K562 (cell line): ENCODE data around the gene NUTF2. TPM values are rescaled to one million over a fixed set of nuclear protein-coding genes. Genes with fewer than 3 reads are reported as not detected.

Experiments
- ARHGAP35 ChIP-seq: fragments of 450-650 bp; IDR thresholded peaks from 2 replicates; pipeline ENCODE4 v1.6.1; 2018; ENCODE audit not compliant: partially characterized antibody
- FOXA1 ChIP-seq: fragments of 450-650 bp; IDR thresholded peaks from 2 replicates; pipeline ENCODE4 v1.6.1; 2016; ENCODE audit warnings: mild to moderate bottlenecking, borderline replicate concordance
- FOXP1 ChIP-seq: sonication (generic); formaldehyde crosslinking; IDR thresholded peaks from 2 replicates; pipeline ENCODE4 v1.8.0; 2022; ENCODE audit warnings: mild to moderate bottlenecking, missing genetic modification reagents
- HIVEP1 ChIP-seq: fragments of 250-450 bp; sonication (Bioruptor Pico); IDR thresholded peaks from 2 replicates; pipeline ENCODE4 v1.4.0; 2020; ENCODE audit warnings: mild to moderate bottlenecking
- LCOR ChIP-seq: sonication (generic); formaldehyde crosslinking; IDR thresholded peaks from 2 replicates; pipeline ENCODE4 v1.8.0; 2022; ENCODE audit warnings: mild to moderate bottlenecking, missing genetic modification reagents
- POLR2AphosphoS5 ChIP-seq: IDR thresholded peaks from 2 replicates; pipeline ENCODE4 v1.6.1; 2011; ENCODE audit warnings: mild to moderate bottlenecking, low read depth, low read length, moderate library complexity; ENCODE audit not compliant: control insufficient read depth, insufficient read depth
- POLR2B ChIP-seq: fragments of 450-650 bp; IDR thresholded peaks from 2 replicates; pipeline ENCODE4 v1.6.1; 2018; ENCODE audit warnings: low read depth; ENCODE audit not compliant: partially characterized antibody
- PTRF ChIP-seq: fragments of 450-650 bp; IDR thresholded peaks from 2 replicates; pipeline ENCODE4 v1.6.1; 2016; ENCODE audit warnings: mild to moderate bottlenecking, missing genetic modification characterization, missing compliant biosample characterization
- RBM25 ChIP-seq: fragments of 200-400 bp; formaldehyde crosslinking; IDR thresholded peaks from 2 replicates; pipeline ENCODE4 v1.6.1; 2018; ENCODE audit warnings: low read length, low read depth, moderate library complexity; ENCODE audit not compliant: severe bottlenecking
- THRAP3 ChIP-seq: fragments of 450-650 bp; IDR thresholded peaks from 2 replicates; pipeline ENCODE4 v1.6.1; 2016; ENCODE audit warnings: mild to moderate bottlenecking, inconsistent platforms, borderline replicate concordance
- polyA plus RNA-seq, 8 experiments: library from polyadenylated mRNA; depleted of rRNA in 4 of 8; stranded (reverse) in 5 of 8; unstranded in 3 of 8; fragments of >200 nt; fragmentation: Nextera tagmentation in 2 of 8; fragmentation: Illumina TruSeq in 1 of 8; extraction: Ambion mirVana in 2 of 8; extraction: Trizol in 1 of 8; gene quantifications; 2 replicates each; pipeline versions ENCODE4 v1.2.1 to v1.2.3, GENCODE V29; 2011 to 2014; ENCODE audit warnings: inconsistent platforms in 1 of 8, missing spikeins in 1 of 8
- total RNA-seq, 7 experiments: library from RNA; depleted of rRNA in 6 of 7; stranded (reverse); fragments of >200 nt in 6 of 7; fragmentation: Illumina TruSeq in 2 of 7; extraction: Trizol in 2 of 7; gene quantifications; 2 replicates each; pipeline versions ENCODE4 v1.2.1 to v1.2.3, GENCODE V29; 2011 to 2021; ENCODE audit warnings: low replicate concordance in 1 of 7
- TF ChIP-seq, protein P1 (sequence below), 3 experiments: IDR thresholded peaks in 2 of 3; conservative IDR thresholded peaks in 1 of 3; 2 replicates each; pipeline ENCODE4 v1.5.1; 2011 to 2012; ENCODE audit warnings: low read length in 3 of 3, mild to moderate bottlenecking in 3 of 3, control low read depth in 2 of 3, improper control_type of control experiment in 1 of 3, inconsistent platforms in 1 of 3, low read depth in 1 of 3, mixed read lengths in 1 of 3, moderate library complexity in 1 of 3; ENCODE audit not compliant: insufficient read depth in 2 of 3
- TF ChIP-seq, protein P2 (sequence below): fragments of 250-450 bp; sonication (Bioruptor Pico); IDR thresholded peaks from 2 replicates; pipeline ENCODE4 v1.4.0; 2020; ENCODE audit warnings: mild to moderate bottlenecking, moderate library complexity
- TF ChIP-seq, protein P3 (sequence below): IDR thresholded peaks from 2 replicates; pipeline ENCODE4 v1.6.1; 2011; ENCODE audit not compliant: insufficient read length; ENCODE audit errors: extremely low read depth
- TF ChIP-seq, protein P4 (sequence below): fragments of 250-450 bp; sonication (Bioruptor Pico); IDR thresholded peaks from 2 replicates; pipeline ENCODE4 v1.5.1; 2021; ENCODE audit warnings: mild to moderate bottlenecking
- TF ChIP-seq, protein P5 (sequence below): fragments of 450-650 bp; formaldehyde crosslinking; IDR thresholded peaks from 2 replicates; pipeline ENCODE4 v1.4.0; 2020; ENCODE audit warnings: mild to moderate bottlenecking, moderate library complexity
- TF ChIP-seq, protein P6 (sequence below): fragments of 450-650 bp; formaldehyde crosslinking; IDR thresholded peaks from 2 replicates; pipeline ENCODE4 v1.4.0; 2022; ENCODE audit warnings: missing genetic modification characterization

The NUTF2 gene
- total and polyA plus RNA-seq, 9 of the 15 experiments (the other 6 are each of a cell fraction or from before 2014, with no cell fraction given) = 106 to 248 (median 147) TPM

DNA sequence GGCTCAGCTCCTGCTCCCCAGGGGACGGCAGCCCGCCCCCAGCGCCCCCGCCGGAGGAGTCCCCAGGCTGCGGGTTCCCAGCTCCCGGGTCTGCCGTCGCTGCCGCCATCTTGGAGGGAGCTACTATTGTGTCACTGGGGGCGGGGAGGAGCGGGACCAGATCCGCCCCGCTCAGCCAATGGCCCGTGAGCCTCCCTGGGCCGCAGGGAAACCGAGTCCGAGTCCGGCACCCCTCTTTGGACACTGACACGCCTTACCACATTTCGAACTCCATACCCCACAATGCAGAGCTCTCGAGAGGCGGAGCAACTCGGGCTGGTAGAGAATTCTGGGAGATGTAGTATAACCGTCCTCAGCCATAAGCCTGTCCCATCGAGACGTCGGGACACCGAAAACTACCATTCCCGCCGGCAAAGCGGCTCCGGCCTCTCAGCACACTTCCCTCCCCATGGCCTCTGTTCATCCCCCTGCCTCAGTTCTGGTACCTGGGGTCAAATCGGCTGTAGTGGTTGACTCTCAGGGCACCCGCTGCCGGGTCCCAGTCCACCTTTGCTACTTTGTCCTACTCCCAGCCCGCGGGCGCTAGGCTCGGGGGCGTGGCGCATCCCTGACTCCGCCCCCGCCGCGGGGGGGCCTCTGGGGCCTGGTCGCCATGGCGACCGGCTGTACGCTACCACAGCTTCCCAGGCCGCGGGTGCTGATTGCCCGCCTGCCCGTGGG lies 40.1 kb upstream of the NUTF2 start, which contains the start of the genes RANBP10 and TSNAXIP1 (continued):
- TF ChIP-seq, protein P1, sequence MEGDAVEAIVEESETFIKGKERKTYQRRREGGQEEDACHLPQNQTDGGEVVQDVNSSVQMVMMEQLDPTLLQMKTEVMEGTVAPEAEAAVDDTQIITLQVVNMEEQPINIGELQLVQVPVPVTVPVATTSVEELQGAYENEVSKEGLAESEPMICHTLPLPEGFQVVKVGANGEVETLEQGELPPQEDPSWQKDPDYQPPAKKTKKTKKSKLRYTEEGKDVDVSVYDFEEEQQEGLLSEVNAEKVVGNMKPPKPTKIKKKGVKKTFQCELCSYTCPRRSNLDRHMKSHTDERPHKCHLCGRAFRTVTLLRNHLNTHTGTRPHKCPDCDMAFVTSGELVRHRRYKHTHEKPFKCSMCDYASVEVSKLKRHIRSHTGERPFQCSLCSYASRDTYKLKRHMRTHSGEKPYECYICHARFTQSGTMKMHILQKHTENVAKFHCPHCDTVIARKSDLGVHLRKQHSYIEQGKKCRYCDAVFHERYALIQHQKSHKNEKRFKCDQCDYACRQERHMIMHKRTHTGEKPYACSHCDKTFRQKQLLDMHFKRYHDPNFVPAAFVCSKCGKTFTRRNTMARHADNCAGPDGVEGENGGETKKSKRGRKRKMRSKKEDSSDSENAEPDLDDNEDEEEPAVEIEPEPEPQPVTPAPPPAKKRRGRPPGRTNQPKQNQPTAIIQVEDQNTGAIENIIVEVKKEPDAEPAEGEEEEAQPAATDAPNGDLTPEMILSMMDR (IDR thresholded peaks at IDR 0.05 in 2 of 3, conservative IDR thresholded peaks at IDR 0.05 in 1 of 3; ENCODE audit: insufficient read depth in 2 of 3, low read depth in 1 of 3, low read length in 3 of 3) = no peak
- TF ChIP-seq, protein P2, sequence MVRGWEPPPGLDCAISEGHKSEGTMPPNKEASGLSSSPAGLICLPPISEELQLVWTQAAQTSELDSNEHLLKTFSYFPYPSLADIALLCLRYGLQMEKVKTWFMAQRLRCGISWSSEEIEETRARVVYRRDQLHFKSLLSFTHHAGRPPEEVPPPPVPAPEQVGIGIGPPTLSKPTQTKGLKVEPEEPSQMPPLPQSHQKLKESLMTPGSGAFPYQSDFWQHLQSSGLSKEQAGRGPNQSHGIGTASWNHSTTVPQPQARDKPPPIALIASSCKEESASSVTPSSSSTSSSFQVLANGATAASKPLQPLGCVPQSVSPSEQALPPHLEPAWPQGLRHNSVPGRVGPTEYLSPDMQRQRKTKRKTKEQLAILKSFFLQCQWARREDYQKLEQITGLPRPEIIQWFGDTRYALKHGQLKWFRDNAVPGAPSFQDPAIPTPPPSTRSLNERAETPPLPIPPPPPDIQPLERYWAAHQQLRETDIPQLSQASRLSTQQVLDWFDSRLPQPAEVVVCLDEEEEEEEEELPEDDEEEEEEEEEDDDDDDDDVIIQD (CRISPR knock-in tag) = no peak
- TF ChIP-seq THRAP3 (no peak), RBM25 (peak; percentile 9), FOXP1 (CRISPR knock-in tag) (0 out of 2 replicates have a peak, but pooled peaks have one; percentile 15), PTRF (tag) (no peak), LCOR (CRISPR knock-in tag) (0 out of 2 replicates have a peak, but pooled peaks have one; percentile 49), FOXA1 (no peak), HIVEP1 (CRISPR knock-in tag) (no peak), POLR2AphosphoS5 (peak; percentile 77), ARHGAP35 (no peak), POLR2B (peak; percentile 71)
- TF ChIP-seq, protein P3, sequence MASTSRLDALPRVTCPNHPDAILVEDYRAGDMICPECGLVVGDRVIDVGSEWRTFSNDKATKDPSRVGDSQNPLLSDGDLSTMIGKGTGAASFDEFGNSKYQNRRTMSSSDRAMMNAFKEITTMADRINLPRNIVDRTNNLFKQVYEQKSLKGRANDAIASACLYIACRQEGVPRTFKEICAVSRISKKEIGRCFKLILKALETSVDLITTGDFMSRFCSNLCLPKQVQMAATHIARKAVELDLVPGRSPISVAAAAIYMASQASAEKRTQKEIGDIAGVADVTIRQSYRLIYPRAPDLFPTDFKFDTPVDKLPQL = no peak
- TF ChIP-seq, protein P4, sequence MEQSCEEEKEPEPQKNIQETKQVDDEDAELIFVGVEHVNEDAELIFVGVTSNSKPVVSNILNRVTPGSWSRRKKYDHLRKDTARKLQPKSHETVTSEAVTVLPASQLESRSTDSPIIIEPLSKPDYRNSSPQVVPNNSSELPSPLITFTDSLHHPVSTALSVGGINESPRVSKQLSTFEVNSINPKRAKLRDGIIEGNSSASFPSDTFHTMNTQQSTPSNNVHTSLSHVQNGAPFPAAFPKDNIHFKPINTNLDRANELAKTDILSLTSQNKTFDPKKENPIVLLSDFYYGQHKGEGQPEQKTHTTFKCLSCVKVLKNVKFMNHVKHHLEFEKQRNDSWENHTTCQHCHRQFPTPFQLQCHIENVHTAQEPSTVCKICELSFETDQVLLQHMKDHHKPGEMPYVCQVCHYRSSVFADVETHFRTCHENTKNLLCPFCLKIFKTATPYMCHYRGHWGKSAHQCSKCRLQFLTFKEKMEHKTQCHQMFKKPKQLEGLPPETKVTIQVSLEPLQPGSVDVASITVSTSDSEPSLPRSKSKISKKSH (CRISPR knock-in tag) = no peak
- TF ChIP-seq, protein P5, sequence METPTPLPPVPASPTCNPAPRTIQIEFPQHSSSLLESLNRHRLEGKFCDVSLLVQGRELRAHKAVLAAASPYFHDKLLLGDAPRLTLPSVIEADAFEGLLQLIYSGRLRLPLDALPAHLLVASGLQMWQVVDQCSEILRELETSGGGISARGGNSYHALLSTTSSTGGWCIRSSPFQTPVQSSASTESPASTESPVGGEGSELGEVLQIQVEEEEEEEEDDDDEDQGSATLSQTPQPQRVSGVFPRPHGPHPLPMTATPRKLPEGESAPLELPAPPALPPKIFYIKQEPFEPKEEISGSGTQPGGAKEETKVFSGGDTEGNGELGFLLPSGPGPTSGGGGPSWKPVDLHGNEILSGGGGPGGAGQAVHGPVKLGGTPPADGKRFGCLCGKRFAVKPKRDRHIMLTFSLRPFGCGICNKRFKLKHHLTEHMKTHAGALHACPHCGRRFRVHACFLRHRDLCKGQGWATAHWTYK (CRISPR knock-in tag) = peak; percentile 83; the same call in 1 of the 2 replicates
- TF ChIP-seq, protein P6, sequence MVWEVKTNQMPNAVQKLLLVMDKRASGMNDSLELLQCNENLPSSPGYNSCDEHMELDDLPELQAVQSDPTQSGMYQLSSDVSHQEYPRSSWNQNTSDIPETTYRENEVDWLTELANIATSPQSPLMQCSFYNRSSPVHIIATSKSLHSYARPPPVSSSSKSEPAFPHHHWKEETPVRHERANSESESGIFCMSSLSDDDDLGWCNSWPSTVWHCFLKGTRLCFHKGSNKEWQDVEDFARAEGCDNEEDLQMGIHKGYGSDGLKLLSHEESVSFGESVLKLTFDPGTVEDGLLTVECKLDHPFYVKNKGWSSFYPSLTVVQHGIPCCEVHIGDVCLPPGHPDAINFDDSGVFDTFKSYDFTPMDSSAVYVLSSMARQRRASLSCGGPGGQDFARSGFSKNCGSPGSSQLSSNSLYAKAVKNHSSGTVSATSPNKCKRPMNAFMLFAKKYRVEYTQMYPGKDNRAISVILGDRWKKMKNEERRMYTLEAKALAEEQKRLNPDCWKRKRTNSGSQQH (CRISPR knock-in tag) = no peak
